Tibial artery (tissue), 4 donors: Measurements from ENCODE around the gene INPP5D.
A peak's percentile ranks its signal among the peaks of the same experiment; 100 is the strongest.

Experiments
- DNase-seq, 2 donors: peaks; one replicate each; pipeline ENCODE4 v3.0.0-alpha.2; 2019
- H3K27ac ChIP-seq, 2 donors: fragments of 200-600 bp; sonication (generic) in 1 of 2; 1 replicate in 1 of 2; 2 replicates in 1 of 2; pipeline ENCODE4 v1.5.1; 2018 to 2019; ENCODE audit warnings: mild to moderate bottlenecking in 1 of 2
- H3K27me3 ChIP-seq, 2 donors: fragments of 200-600 bp; sonication (generic) in 1 of 2; one replicate each; pipeline versions ENCODE4 v1.5.1 to v1.6.0; 2016 to 2019
- H3K36me3 ChIP-seq, 3 donors: fragments of 200-600 bp; sonication (generic) in 2 of 3; one replicate each; pipeline ENCODE4 v1.5.1; 2016 to 2019; ENCODE audit warnings: mild to moderate bottlenecking in 2 of 3
- H3K4me1 ChIP-seq, 4 donors: fragments of 200-600 bp; sonication (generic) in 2 of 4; 1 replicate in 3 of 4; 2 replicates in 1 of 4; pipeline ENCODE4 v1.5.1; 2016 to 2019
- H3K4me3 ChIP-seq, 2 donors: fragments of 200-600 bp; sonication (generic) in 1 of 2; 1 replicate in 1 of 2; 2 replicates in 1 of 2; pipeline ENCODE4 v1.5.1; 2018 to 2019; ENCODE audit warnings: mild to moderate bottlenecking in 2 of 2
- H3K9me3 ChIP-seq, 3 donors: fragments of 200-600 bp; sonication (generic) in 1 of 3; one replicate each; pipeline ENCODE4 v1.5.1; 2016 to 2019
- CTCF ChIP-seq, 2 experiments: fragments of 200-600 bp in 1 of 2; fragments of 450-650 bp in 1 of 2; IDR thresholded peaks; one replicate each; pipeline ENCODE4 v1.5.1; 2017 to 2019; ENCODE audit warnings: antibody characterized with exemption in 2 of 2, mild to moderate bottlenecking in 1 of 2, moderate library complexity in 1 of 2
- intact Hi-C: fragments of 100-400 bp; cut with DNase I; formaldehyde crosslinking; loops from one replicate; pipeline ENCODE4 v1.15.0; 2023; ENCODE audit warnings: low total_unique reads

INPP5D gene

GRCh38 chr2:233076749-233077148 lies 16.6 kb downstream of the INPP5D start:
- intact Hi-C loops: no loop called here
- no peak overlapping the region for H3K27ac ChIP-seq
- no peak for TF ChIP-seq CTCF (IDR thresholded peaks at IDR 0.05)
- no peaks in the 10 kb centered on the region for H3K27me3 ChIP-seq
- H3K4me3 ChIP-seq: no peak overlapping the region
- H3K36me3 ChIP-seq: no peaks in the 10 kb centered on the region
- peaks cover 0 to 3% (median 0%) of the 10 kb centered on the region in 4 donors for H3K4me1 ChIP-seq
- DNase-seq: no peak
- peaks cover 0 to 8% (median 0%) of the 10 kb centered on the region in 3 donors for H3K9me3 ChIP-seq

- Histone ChIP-seq H3K9me3 (no peaks in the 10 kb centered on the region), H3K27me3 (no peaks in the 10 kb centered on the region), H3K4me3 (no peak overlapping the region), H3K4me1 (peaks cover 0 to 3% (median 0%) of the 10 kb centered on the region in 4 donors), H3K36me3 (no peaks in the 10 kb centered on the region), H3K27ac (no peak overlapping the region)
- intact Hi-C loops: no loop called here
- no peak for TF ChIP-seq CTCF (IDR thresholded peaks at IDR 0.05)
- DNase-seq: peak in 1 of 2 donors; percentile 50
Observed at GRCh38 chr2:233079473-233079877, 19.3 kb downstream of the INPP5D start.

DNA sequence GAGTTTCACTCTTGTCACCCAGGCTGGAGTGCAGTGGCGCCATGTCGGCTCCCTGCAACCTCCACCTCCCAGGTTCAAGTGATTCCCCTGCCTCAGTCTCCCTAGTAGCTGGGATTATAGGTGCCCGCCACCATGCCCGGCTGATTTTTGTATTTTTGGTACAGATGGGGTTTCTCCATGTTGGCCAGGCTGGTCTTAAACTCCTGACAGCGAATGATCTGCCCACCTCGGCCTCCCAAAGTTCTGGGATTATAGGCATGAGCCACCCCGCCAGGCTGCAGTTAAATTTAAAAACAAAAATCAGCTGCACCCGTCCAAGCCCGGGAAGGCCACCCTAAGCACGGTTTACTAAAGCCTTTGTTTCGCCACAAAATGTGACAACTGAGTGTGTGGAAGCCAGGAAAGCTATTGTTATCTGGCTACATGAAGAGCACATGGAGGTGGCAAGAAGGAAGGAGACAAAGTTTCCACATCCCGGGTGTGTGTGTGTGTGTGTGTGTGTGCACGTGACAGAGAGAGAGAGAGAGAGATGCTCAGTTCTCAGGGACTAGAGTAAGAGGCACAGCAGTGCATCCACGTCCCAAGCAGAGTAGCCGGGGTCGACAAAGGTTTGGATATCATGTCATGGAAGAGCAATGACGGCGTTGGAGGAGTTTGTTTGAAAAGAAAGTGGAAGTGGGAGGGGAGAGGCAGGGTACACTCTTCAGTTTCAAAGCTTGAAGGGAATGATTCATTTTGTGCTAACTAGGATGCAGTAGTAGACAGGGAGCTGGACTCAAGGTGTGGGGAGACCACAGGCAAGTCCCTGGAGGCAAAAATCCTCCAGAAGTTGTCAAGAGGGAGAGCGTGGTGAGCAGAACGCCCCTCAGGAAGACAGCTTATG lies 20.1 kb downstream of the INPP5D start:
- H3K27ac ChIP-seq: no peak overlapping the region
- no peaks in the 10 kb centered on the region for H3K36me3 ChIP-seq
- peaks cover 0 to 3% (median 0%) of the 10 kb centered on the region in 4 donors for H3K4me1 ChIP-seq
- peak in 1 of 2 donors; percentile 48 for DNase-seq
- H3K4me3 ChIP-seq: no peak overlapping the region
- intact Hi-C loops: no loop called here
- no peak for TF ChIP-seq CTCF (IDR thresholded peaks at IDR 0.05)
- no peaks in the 10 kb centered on the region for H3K9me3 ChIP-seq
- H3K27me3 ChIP-seq: no peaks in the 10 kb centered on the region

DNA sequence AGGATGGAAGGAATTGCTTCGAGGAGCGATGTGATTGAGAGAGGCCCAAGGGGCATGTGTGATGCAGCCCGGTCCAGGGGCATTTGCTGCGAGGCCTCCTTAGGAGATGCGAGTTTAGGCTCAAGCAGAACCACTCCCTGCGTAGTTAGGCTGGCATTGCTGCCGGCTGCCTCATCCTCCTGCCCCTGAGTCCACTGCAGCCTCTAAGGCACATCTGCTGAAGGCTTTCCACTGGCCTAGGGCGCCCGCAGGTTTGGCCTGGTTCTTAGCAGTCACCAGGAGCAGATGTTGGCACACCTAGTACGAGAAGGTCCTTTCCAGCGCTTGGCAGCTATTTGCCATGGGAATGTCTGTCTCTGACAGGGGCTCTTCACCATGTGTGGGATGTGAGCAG lies 20.7 kb downstream of the INPP5D start:
- H3K36me3 ChIP-seq: no peaks in the 10 kb centered on the region
- H3K9me3 ChIP-seq: no peaks in the 10 kb centered on the region
- H3K4me3 ChIP-seq: no peak overlapping the region
- no peak overlapping the region for H3K27ac ChIP-seq
- peak in 1 of 2 donors; percentile 51 for DNase-seq
- intact Hi-C loops: no loop called here
- H3K27me3 ChIP-seq: no peaks in the 10 kb centered on the region
- H3K4me1 ChIP-seq: no peaks in the 10 kb centered on the region
- TF ChIP-seq CTCF (IDR thresholded peaks at IDR 0.05): no peak

- Histone ChIP-seq H3K4me3 (no peak overlapping the region), H3K27ac (no peak overlapping the region), H3K4me1 (no peaks in the 10 kb centered on the region), H3K36me3 (no peaks in the 10 kb centered on the region), H3K9me3 (no peaks in the 10 kb centered on the region), H3K27me3 (no peaks in the 10 kb centered on the region)
- no peak for TF ChIP-seq CTCF (IDR thresholded peaks at IDR 0.05)
- DNase-seq: peak in 1 of 2 donors; percentile 66
- intact Hi-C loops: no loop called here
Observed at GRCh38 chr2:233081232-233081730, 21.1 kb downstream of the INPP5D start.
